Loucy (cell line): ENCODE results near the gene SLC15A3.

Experiments
- H2AFZ ChIP-seq: fragments of 200-600 bp; sonication (generic); 2 replicates; pipeline ENCODE4 v1.6.0; 2016; ENCODE audit warnings: antibody characterized with exemption, mild to moderate bottlenecking, low read length, moderate library complexity
- H3F3A ChIP-seq: fragments of 200-600 bp; 2 replicates; pipeline ENCODE4 v1.6.0; 2016; ENCODE audit warnings: antibody characterized with exemption, low read depth, mild to moderate bottlenecking
- H3K27me3 ChIP-seq: fragments of 200-600 bp; sonication (generic); 2 replicates; pipeline ENCODE4 v1.6.1; 2014; ENCODE audit warnings: low read length, mild to moderate bottlenecking; ENCODE audit not compliant: insufficient read depth, poor library complexity, severe bottlenecking
- H3K36me3 ChIP-seq: fragments of 200-600 bp; sonication (generic); 2 replicates; pipeline ENCODE4 v1.6.1; 2016; ENCODE audit warnings: low read length; ENCODE audit not compliant: insufficient read depth
- H3K4me1 ChIP-seq: fragments of 200-600 bp; sonication (generic); 2 replicates; pipeline ENCODE4 v1.5.1; 2014; ENCODE audit warnings: low read length, mild to moderate bottlenecking; ENCODE audit not compliant: insufficient read depth, poor library complexity, severe bottlenecking
- H3K4me2 ChIP-seq: fragments of 200-600 bp; sonication (generic); 2 replicates; pipeline ENCODE4 v1.6.0; 2014; ENCODE audit warnings: antibody characterized with exemption, low read length, low read depth, mild to moderate bottlenecking; ENCODE audit not compliant: poor library complexity, severe bottlenecking
- H3K4me3 ChIP-seq: fragments of 200-600 bp; sonication (generic); 2 replicates; pipeline ENCODE4 v1.5.1; 2014; ENCODE audit warnings: low read length, mild to moderate bottlenecking, mixed read lengths; ENCODE audit not compliant: poor library complexity, severe bottlenecking
- H3K79me2 ChIP-seq: fragments of 200-600 bp; sonication (generic); 2 replicates; pipeline ENCODE4 v1.6.1; 2014; ENCODE audit warnings: low read length; ENCODE audit not compliant: insufficient read depth
- H3K9ac ChIP-seq: fragments of 200-600 bp; sonication (generic); 2 replicates; pipeline ENCODE4 v1.6.0; 2014; ENCODE audit warnings: mild to moderate bottlenecking, low read depth, low read length, moderate library complexity; ENCODE audit not compliant: poor library complexity, severe bottlenecking
- H3K9me2 ChIP-seq: fragments of 200-600 bp; sonication (generic); replicated peaks from 2 replicates; pipeline ENCODE4 v1.6.1; 2016; ENCODE audit warnings: low read depth, low read length, mixed read lengths
- H3K9me3 ChIP-seq: fragments of 200-600 bp; sonication (generic); 2 replicates; pipeline ENCODE4 v1.6.1; 2014; ENCODE audit warnings: mild to moderate bottlenecking, antibody characterized with exemption, low read length, low read depth; ENCODE audit not compliant: insufficient read depth
- H4K20me1 ChIP-seq: fragments of 200-600 bp; sonication (generic); 2 replicates; pipeline ENCODE4 v1.6.0; 2014; ENCODE audit warnings: antibody characterized with exemption, low read length, mild to moderate bottlenecking; ENCODE audit not compliant: insufficient read depth, poor library complexity, severe bottlenecking
- EZH2phosphoT487 ChIP-seq: fragments of 200-600 bp; IDR thresholded peaks from 2 replicates; pipeline ENCODE4 v1.6.1; 2018; ENCODE audit warnings: antibody characterized with exemption, mild to moderate bottlenecking, moderate library complexity, borderline replicate concordance
- TF ChIP-seq, protein P1 (sequence below): fragments of 200-600 bp; sonication (generic); conservative IDR thresholded peaks from 2 replicates; pipeline ENCODE4 v1.5.1; 2014; ENCODE audit warnings: mild to moderate bottlenecking, antibody characterized with exemption, low read length

The SLC15A3 gene

DNA sequence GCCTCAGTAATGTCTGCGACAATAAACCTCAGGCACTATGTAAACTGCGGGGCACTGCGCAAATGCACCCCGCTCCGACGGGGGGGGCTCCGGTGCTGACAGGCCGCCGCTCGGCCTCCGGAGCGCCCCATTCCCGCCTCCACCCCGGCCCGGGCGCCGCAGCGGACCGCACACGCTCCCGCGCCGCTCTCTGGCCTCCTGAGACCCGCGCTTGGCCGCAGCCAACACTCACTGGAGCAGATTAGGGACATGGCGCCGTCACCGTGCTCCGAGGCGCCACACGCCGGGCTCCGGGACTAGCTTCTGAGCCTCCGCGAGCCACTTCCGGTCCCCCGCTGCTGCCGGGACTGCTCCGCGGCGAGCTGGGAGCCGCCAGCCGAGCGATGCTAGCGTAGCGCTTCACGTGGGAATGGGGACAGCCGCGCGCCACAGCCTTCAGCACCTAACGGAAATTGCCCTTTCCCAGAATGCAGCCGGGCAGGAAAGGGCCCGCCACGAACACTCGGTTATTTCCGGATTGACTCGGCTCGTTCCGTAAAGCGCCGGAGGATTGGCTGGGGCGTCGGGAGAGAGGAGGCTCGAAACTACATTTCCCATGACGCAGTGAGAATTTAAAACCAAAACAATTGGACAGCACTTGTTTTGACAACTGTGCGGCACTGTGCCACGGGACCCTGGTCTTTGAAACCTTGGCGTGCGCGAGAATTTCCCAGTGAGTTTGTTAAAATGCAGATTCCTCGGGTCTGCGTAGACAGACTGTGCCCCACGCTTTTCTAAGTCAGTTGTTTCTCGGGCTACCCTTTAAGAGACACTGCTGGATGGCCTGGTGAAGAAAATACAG is 45.6 kb downstream of the SLC15A3 start, which contains the start of gene PRPF19:
PRPF19 (minus strand) TSS at position 454 of the 841 bp plus-strand sequence; CDS start at position 251, 203 bp downstream.
- peak within 1 kb of the TSS; percentile 98 for H3K9ac ChIP-seq
- TF ChIP-seq, protein P1, sequence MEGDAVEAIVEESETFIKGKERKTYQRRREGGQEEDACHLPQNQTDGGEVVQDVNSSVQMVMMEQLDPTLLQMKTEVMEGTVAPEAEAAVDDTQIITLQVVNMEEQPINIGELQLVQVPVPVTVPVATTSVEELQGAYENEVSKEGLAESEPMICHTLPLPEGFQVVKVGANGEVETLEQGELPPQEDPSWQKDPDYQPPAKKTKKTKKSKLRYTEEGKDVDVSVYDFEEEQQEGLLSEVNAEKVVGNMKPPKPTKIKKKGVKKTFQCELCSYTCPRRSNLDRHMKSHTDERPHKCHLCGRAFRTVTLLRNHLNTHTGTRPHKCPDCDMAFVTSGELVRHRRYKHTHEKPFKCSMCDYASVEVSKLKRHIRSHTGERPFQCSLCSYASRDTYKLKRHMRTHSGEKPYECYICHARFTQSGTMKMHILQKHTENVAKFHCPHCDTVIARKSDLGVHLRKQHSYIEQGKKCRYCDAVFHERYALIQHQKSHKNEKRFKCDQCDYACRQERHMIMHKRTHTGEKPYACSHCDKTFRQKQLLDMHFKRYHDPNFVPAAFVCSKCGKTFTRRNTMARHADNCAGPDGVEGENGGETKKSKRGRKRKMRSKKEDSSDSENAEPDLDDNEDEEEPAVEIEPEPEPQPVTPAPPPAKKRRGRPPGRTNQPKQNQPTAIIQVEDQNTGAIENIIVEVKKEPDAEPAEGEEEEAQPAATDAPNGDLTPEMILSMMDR = no peak
- no peak for TF ChIP-seq EZH2phosphoT487
- H2AFZ ChIP-seq = peak within 1 kb of the TSS; percentile 90
- H3K4me3 ChIP-seq = peak within 1 kb of the TSS; percentile 99
- peaks cover 41% of the 10 kb centered on the region for H3K4me1 ChIP-seq
- H3F3A ChIP-seq = no peaks in the 10 kb centered on the region
- H3K9me2 ChIP-seq = no peaks in the 10 kb centered on the region
- no peaks in the 10 kb centered on the region for H3K9me3 ChIP-seq
- H3K4me2 ChIP-seq = peak within 1 kb of the TSS; percentile 100
- peaks cover 37% of the 10 kb centered on the region for H4K20me1 ChIP-seq
- peaks cover 50% of the 10 kb centered on the region for H3K79me2 ChIP-seq
- no peaks in the 10 kb centered on the region for H3K27me3 ChIP-seq
- H3K36me3 ChIP-seq = peaks cover 21% of the 10 kb centered on the region; the same call in 1 of the 2 replicates

DNA sequence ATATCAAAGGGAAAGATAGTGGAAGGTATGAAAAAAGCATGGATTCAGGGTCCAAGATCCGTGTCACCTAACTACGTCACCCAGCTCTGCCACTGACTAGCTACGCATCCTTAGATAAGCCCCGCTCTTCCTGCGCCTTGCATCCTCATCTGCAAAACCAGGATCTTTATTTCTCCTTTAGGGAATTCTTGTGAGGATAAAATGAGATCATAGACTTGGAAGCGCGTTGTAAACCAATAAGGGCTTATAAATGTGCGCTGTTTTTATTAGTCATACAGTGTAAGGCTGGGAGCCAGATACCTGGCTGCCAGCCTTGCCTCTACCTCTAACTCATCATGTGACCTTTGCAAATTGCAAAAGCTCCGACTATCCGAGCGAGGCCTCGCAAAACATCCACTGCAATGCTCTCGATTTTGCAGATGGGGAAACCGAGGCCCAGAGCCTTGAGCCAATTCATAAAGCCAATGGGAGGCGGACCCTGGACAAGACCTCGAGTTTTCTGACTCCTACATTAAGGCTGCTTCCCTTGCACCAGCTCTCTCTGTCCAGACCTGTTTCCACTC is 46.3 kb downstream of the SLC15A3 start:
- peaks cover 53% of the 10 kb centered on the region for H3K79me2 ChIP-seq
- peaks cover 38% of the 10 kb centered on the region for H3K4me1 ChIP-seq
- TF ChIP-seq, protein P1 = no peak
- H3K4me2 ChIP-seq = peak overlapping the region; percentile 100
- no peaks in the 10 kb centered on the region for H3F3A ChIP-seq
- H3K9me2 ChIP-seq = no peaks in the 10 kb centered on the region
- H4K20me1 ChIP-seq = peaks cover 37% of the 10 kb centered on the region
- H3K9ac ChIP-seq = peak overlapping the region; percentile 98
- peak overlapping the region; percentile 99 for H3K4me3 ChIP-seq
- H3K9me3 ChIP-seq = no peaks in the 10 kb centered on the region
- peaks cover 28% of the 10 kb centered on the region; the same call in 1 of the 2 replicates for H3K36me3 ChIP-seq
- H2AFZ ChIP-seq = peak overlapping the region; percentile 67; the same call in 1 of the 2 replicates
- H3K27me3 ChIP-seq = no peaks in the 10 kb centered on the region

DNA sequence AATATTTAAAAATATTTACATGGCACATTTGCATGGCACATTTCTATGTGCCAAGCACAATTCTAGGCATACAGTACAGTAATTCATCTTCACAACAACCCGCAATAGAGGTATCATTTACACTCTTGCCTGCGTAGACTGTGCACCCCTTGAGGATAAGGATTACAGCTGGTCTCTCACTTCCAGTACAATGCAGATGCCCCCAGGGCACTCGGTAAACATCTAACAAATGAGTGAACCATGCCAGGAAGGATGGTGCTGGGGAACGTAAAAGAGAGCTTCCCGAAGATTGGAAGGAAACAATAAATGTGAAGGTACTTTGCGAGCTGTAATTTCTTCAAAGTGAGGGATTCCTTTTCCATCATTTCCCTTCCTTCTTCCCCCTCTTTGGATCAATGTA is 46.9 kb downstream of the SLC15A3 start:
- peak overlapping the region; percentile 98 for H3K9ac ChIP-seq
- H3K27me3 ChIP-seq = no peaks in the 10 kb centered on the region
- peaks cover 37% of the 10 kb centered on the region for H3K4me1 ChIP-seq
- peak overlapping the region; percentile 100 for H3K4me2 ChIP-seq
- no peak for TF ChIP-seq EZH2phosphoT487
- TF ChIP-seq, protein P1 = no peak
- peaks cover under 1% of the 10 kb centered on the region; the same call in 1 of the 2 replicates for H3F3A ChIP-seq
- H3K9me3 ChIP-seq = no peaks in the 10 kb centered on the region
- H2AFZ ChIP-seq = no peak overlapping the region
- H3K79me2 ChIP-seq = peaks cover 53% of the 10 kb centered on the region
- peaks cover 37% of the 10 kb centered on the region for H4K20me1 ChIP-seq
- H3K9me2 ChIP-seq = no peaks in the 10 kb centered on the region
- peaks cover 34% of the 10 kb centered on the region; the same call in 1 of the 2 replicates for H3K36me3 ChIP-seq
- peak overlapping the region; percentile 99 for H3K4me3 ChIP-seq
